NCI-H774 (cell line): ENCODE measurements around the gene OR7C2.
"Not testable (repeated sequence)": the region's sequence is repeated elsewhere in the genome, so short reads cannot be mapped to it uniquely, and the experiment has no call there.

Experiments used
- DNase-seq: peaks from one replicate; lab custom pipeline; 2025; lab: John Stamatoyannopoulos, UW

The OR7C2 gene

GRCh38 chr19:14941189-14941588 is at the start of gene OR7C2:
Gene OR7C2, plus strand, starts transcription at chr19:14941489. Its CDS starts 0 bp downstream, at chr19:14941489.
- no peak for DNase-seq

DNA sequence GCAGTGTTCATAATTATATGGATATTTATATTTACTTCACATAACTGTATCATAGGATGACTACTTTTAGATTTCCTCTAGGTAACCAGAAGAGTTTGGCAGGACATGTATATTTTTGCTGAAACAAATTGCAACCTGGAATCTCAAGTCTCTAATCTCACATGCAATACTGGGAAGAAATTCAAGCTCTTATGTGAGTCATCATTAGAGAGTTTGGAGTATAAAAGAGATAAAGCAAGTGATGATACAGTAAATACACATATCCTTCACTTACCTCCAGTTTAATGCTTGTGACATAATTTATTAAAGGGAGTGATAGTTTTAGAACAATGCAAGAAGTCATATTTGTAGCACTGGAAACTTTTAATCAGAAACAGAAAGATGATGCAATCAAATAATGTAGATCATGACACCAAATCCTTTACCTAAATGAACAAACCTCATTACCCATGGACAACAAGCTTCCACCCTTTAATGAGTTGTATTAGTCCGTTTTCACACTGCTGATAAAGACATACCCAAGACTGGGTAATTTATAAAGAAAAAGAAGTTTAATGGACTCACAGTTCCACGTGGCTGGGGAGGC is 39.5 kb upstream of the OR7C2 start:
- DNase-seq: no peak

DNA sequence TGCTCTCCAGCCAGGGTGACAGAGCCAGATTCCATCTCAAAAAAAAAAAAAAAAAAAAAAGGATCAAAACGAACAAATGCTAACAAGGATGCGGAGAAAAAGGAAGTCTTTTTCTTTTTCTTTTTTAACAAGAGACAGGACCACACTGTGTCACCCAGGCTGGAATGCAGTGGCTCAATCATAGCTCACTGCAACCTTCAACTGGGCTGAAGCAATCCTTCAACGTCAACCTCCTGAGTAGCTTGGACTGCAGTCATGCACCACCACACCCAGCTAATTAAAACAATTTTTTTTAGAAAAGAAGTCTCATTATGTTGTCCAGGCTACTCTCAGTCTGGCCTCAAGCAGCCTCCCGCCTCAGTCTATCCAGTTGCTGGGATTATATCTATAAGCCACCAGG is 34.6 kb upstream of the OR7C2 start:
- no peak for DNase-seq

- DNase-seq: no peak
Measured at GRCh38 chr19:14915116-14915515, 26.2 kb upstream of the OR7C2 start.

GRCh38 chr19:14916848-14917247 is 24.4 kb upstream of the OR7C2 start:
- DNase-seq: no peak

GRCh38 chr19:14933506-14933905 is 7.8 kb upstream of the OR7C2 start:
- no peak for DNase-seq

DNA sequence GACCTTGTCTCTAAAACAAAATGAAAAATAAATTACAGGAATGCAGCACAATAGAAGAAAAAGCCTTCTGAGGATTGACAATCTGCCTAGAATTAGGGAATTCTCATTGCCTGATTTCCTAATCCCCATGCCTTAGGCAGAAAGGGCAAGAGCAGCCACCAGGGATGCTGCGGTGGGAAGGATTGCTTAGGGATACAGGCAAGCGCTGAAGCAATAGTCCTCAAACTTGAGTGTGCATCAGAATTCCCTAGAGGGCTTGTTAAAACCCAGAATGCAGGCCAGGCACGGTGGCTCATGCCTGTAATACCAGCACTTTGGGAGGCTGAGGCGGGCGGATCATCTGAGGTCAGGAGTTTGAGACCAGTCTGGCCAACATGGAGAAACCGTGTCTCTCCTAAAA is 1.0 kb upstream of the OR7C2 start:
- DNase-seq: no peak

DNA sequence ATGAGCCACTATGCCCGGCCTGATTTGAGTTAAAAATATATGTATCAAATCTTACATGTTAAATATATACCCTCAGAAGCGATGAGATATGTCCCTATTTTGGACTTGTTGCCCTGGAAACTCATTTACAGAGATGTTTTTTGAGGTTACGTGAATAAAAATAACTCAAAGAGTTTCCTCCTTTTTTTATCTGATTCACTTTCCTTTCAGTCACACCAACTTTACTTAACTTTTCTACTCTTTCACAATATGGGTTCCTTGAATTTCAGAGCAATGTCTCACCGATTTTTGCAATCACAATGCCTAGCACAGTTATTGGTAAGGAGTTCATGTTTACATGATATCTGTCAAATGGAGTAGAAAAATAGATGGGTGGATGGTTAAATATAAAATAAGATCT is 2.3 kb downstream of the OR7C2 start:
- no peak for DNase-seq

DNA sequence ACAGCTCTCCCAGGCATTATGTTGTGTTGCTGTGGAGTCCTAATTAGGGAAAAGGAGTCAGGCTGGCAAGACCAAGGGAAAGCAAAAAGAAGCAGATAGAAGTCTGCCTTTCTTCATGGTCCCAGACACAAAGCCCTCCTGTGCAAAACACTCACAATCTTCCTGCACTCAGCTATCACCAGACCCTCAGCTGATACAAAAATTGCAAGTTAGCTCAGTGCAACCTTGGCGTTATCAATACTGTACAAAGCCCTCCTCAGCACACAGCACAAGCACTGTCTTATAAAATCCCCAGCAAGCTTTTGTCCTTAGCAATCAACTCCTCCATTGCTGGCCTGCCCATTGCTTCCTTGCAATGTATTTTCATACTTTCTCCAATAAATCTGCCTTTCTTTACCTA is 3.2 kb downstream of the OR7C2 start:
- no peak for DNase-seq

- DNase-seq: not testable (repeated sequence)
Measured at GRCh38 chr19:14949413-14949812, 8.1 kb downstream of the OR7C2 start.

- no peak for DNase-seq
Measured at GRCh38 chr19:14949876-14950275, 8.6 kb downstream of the OR7C2 start.

DNA sequence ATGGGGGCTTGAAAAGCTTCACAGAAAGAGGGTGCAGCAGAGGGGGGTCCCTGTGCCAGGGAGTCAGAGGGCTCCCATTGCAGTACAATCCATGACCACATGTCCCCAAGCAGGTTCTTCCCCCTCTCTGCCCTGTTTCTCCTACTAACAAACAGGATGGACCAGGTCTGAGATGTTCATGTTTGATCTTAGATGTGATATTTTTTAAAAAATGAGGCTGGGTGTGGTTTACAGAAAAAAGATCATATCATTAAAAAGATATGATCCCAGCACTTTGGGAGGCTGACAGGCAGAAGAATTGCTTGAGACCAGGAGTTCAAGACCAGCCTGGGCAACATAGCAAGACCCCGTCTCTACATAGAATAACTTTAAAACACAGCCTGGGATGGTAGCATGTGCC is 9.1 kb downstream of the OR7C2 start:
- no peak for DNase-seq

DNA sequence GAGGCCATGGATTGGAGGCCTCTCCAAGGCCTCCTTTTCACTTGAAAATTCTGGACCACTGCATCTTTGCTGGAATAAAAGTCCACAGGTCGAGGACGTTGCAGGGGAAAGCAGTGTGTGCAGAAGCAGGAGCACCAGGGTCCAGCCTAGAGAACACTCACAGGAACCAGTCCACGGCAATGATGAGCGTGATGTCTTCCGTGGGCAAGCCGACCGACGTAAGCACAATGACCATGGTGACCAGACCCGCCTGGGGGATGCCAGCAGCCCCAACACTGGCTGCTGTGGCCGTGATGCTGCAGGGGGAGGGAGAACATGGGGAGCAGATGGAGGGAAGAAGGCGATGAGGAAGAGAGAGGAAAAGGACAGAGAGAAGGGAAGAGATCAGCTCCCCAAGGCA is 11.5 kb downstream of the OR7C2 start:
- DNase-seq: no peak

DNA sequence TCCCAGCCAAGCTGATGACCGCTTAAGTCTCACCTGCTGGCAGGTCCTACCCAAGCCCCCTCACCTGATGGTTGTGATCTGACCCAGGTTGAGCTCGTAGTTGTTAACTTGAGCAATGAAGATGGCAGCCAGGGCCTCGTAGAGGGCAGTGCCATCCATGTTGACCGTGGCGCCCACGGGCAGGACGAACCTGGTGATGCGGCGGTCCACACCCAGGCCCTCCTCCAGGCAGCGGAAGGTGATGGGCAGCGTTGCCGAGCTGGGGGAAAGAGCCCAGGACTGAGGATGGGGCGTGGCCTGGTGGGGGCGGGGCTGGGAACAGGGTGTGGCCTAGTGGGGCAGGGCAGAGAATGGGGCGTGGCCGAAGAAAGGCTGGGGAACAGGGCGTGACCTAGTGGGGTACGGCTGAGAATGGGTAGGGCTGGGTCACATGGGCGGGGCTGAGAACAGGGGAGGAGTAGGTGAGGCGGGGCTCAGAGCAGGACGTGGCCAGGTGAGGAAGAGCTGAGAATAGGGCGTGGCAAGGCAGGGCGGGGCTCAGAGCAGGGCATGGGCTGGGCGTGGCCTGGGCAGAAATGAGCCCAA is 12.9 kb downstream of the OR7C2 start:
- no peak for DNase-seq

DNA sequence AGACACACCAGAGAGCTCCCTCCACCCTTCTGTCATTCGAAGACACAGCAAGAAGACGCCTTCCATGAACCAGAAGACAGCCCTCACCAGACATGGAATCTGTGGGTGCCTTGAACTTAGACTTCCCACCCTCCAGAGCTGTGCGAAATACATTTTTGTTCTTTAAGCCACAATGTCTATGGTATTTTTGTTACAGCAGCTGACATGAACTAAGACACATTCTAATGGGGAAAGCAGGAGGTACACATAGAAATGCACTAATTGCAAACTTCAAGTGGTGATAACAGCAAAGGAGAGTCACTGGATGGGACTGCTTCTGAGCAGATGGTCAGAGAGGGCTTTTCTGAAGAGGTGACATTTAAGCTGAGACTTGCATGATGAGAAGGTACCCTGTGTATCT is 16.2 kb downstream of the OR7C2 start:
- no peak for DNase-seq

DNA sequence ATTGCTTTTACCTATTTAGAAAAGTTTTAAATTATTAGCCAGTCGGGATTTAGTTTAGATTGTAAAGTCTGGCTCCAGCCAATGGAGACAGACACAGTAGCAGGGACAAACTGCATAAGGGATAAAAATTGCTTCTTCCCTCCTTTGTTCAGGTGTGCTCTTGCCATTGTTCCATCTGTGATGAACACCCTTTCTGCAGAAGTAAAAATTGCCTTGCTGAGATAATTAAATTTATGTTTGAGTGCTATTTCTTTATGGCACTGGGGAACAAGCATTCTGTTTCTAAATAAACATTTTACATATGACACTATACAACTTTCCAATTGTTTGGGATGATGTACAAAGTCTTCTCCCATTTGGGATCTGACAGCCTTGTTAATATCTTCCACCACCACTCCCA is 18.0 kb downstream of the OR7C2 start:
- no peak for DNase-seq

DNA sequence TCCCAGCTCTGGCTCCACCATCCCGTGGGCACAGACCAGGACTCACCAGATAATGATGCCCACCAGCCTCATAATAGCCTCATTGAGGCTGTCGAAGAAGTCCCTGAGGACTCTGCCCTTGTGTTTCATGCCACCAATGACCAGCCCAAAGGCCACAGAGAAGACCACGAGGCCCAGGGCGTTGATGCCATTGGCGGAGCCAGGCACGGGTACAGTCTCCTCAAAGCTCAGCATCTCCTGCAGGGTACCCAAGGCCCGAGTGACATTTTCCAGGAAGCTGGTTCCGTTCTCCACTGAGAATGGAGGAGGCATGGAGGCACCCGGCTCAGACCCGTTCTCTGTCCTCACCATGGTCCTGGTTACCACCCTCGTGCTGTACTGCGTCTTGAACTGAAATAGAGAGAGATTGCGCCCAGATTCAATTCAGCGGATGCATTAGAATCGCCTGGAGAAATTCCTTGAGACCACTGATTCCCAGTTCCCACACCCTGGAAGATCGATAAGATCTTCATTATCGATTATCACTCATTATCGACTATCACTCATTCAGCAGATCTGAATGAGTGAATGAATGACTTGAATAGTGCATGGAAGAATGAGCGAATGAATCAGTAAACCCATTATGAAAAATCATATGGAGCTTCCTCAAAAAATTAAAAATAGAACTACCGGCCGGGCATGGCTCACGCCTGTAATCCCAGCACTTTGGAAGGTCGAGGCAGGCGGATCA is 20.8 kb downstream of the OR7C2 start:
- no peak for DNase-seq

DNA sequence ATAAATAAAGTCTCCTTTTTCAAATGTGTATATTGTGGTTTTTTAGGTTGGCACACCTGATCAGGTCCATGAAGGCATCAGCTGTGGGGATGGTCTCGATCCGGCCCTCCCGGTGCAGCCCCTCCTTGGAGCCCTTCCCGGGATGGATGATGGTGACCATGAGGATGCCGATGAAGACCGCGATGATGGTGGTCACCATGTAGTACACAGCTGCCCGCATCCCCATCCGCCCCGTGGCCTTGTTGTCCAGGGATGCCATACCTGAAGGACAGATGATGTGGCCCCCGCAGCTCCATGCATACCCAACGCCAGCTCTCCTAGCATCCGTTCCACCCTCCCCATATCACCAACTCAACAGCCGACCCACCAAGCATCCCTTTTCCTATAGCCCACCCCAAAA is 27.0 kb downstream of the OR7C2 start:
- DNase-seq: no peak

DNA sequence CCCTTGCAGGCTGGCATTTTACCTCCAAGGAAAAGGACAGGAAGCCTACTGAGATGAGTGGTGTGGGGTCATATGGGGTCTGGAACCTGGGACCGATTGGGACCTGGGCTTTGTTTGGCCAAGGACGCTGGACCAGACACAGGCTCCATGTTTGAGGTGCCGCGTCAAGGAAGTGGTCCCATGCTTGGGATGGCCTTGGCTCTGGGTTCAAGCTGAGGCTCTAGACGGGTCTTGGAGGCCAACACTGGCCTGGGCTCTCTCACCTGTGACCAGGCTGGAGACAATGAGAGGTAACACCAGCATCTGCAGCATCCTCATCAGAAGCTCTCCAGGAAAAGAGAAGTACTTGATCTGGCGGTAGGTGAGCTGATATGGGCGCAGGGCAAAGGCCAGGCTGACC is 30.2 kb downstream of the OR7C2 start:
- no peak for DNase-seq

DNA sequence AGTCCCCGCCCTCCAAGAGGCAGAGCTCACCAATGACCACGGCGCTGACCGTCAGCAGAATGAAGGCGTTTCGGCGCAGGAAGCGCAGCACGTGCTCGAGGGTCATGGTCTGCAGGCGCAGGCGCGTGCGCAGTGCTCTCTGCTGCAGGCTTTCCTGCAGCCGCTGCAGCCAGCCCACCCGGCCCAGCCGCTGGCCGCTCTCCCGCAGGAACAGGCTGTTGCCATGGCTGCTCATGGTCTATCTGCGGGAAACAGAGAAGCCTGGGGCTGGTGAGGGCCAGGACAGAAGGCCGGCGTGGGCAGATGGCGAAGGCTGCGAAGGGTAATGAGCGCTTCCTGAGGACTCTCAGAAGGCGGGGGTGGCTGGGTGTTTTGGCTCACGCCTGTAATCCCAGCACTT is 31.4 kb downstream of the OR7C2 start:
- DNase-seq: no peak

- no peak for DNase-seq
Measured at GRCh38 chr19:14974488-14974887, 33.2 kb downstream of the OR7C2 start.

DNA sequence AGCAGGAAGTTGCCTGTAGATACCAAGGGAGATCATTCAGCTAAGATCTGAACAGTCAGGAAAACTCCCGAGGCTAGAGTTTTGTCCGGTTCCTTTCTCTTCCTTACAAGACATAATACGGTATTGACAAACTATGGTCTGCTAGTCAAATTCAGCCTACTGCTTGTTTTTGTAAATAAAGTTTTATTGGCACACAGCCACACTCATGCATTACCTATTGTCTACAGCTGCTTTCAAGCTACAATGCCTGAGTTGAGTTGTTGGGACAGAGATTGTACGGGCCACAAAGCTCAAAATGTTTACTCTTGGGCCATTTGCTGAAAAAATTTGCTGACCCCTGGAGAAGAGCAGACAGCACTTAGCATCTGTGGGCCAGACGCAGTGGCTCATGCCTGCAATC is 35.8 kb downstream of the OR7C2 start:
- DNase-seq: no peak

- no peak for DNase-seq
Measured at GRCh38 chr19:14978161-14978776, 37.0 kb downstream of the OR7C2 start.
